ENCODE results near the gene BCL10.

GRCh38 chr1:85314726-85315125, 38.3 kb upstream of the BCL10 start:
- no peak for TF ChIP-seq CTCF (IDR thresholded peaks at IDR 0.05)
- TF ChIP-seq POLR2A (IDR thresholded peaks at IDR 0.05), result no peak
